ENCODE results near the gene CHKA.

CHKA gene

GRCh38 chr11:68044145-68044813 is 76.9 kb downstream of the CHKA start:
- DNase-seq (ENCODE audit: low read depth in 3 of 3): no peak

GRCh38 chr11:68043349-68044144 is 77.6 kb downstream of the CHKA start:
- no peak for DNase-seq (ENCODE audit: low read depth in 3 of 3)

GRCh38 chr11:68043029-68043348 is 78.2 kb downstream of the CHKA start:
- DNase-seq (ENCODE audit: low read depth in 3 of 3): no peak

GRCh38 chr11:68042219-68043028 is 78.8 kb downstream of the CHKA start:
- DNase-seq (ENCODE audit: low read depth in 3 of 3): no peak

- DNase-seq (ENCODE audit: low read depth in 3 of 3): no peak
Measured at GRCh38 chr11:68041617-68042218, 79.5 kb downstream of the CHKA start.

- no peak for DNase-seq (ENCODE audit: low read depth in 3 of 3)
Measured at GRCh38 chr11:68040957-68041591, 80.1 kb downstream of the CHKA start.

GRCh38 chr11:68040101-68040956 is 80.9 kb downstream of the CHKA start:
- DNase-seq (ENCODE audit: low read depth in 3 of 3): peak in 1 of 3 donors; percentile 31

GRCh38 chr11:68039526-68040086 is 81.6 kb downstream of the CHKA start:
- no peak for DNase-seq (ENCODE audit: low read depth in 3 of 3)

GRCh38 chr11:68038718-68039525 is 82.3 kb downstream of the CHKA start, which contains the start of gene TCIRG1:
Gene TCIRG1, plus strand, starts transcription at chr11:68039025. Its CDS starts 2,247 bp downstream, at chr11:68041272.
- peak in 2 of 3 donors; percentile 41 to 59 for DNase-seq (ENCODE audit: low read depth in 3 of 3)

GRCh38 chr11:68038226-68038717 is 82.9 kb downstream of the CHKA start:
- no peak for DNase-seq (ENCODE audit: low read depth in 3 of 3)

GRCh38 chr11:68037411-68038225 is 83.6 kb downstream of the CHKA start:
- DNase-seq (ENCODE audit: low read depth in 3 of 3): no peak

- DNase-seq (ENCODE audit: low read depth in 3 of 3): no peak
Measured at GRCh38 chr11:68036717-68037239, 84.4 kb downstream of the CHKA start.

GRCh38 chr11:68036141-68036716 is 85.0 kb downstream of the CHKA start:
- no peak for DNase-seq (ENCODE audit: low read depth in 3 of 3)

- no peak for DNase-seq (ENCODE audit: low read depth in 3 of 3)
Measured at GRCh38 chr11:68035266-68035876, 85.8 kb downstream of the CHKA start.

- DNase-seq (ENCODE audit: low read depth in 3 of 3): no peak
Measured at GRCh38 chr11:68033708-68034045, 87.5 kb downstream of the CHKA start.

- DNase-seq (ENCODE audit: low read depth in 3 of 3): no peak
Measured at GRCh38 chr11:68032997-68033707, 88.0 kb downstream of the CHKA start.

GRCh38 chr11:68032003-68032402 is 89.2 kb downstream of the CHKA start:
- no peak for DNase-seq (ENCODE audit: low read depth in 3 of 3)

Data from stimulated activated CD4-positive, alpha-beta T cell treated with anti-CD3 and anti-CD28 coated beads, TNF-alpha, amount 100 ng/mL, for 48 hours (primary cell).